ENCODE data around the gene DDR2.
"Not testable (repeated sequence)": the region's sequence is repeated elsewhere in the genome, so short reads cannot be mapped to it uniquely, and the experiment has no call there.

The DDR2 gene

GRCh38 chr1:162599451-162599850 lies 32.8 kb upstream of the DDR2 start:
- H3K4me3 ChIP-seq (ENCODE audit: low read length), result no peak overlapping the region
- TF ChIP-seq, protein P1, sequence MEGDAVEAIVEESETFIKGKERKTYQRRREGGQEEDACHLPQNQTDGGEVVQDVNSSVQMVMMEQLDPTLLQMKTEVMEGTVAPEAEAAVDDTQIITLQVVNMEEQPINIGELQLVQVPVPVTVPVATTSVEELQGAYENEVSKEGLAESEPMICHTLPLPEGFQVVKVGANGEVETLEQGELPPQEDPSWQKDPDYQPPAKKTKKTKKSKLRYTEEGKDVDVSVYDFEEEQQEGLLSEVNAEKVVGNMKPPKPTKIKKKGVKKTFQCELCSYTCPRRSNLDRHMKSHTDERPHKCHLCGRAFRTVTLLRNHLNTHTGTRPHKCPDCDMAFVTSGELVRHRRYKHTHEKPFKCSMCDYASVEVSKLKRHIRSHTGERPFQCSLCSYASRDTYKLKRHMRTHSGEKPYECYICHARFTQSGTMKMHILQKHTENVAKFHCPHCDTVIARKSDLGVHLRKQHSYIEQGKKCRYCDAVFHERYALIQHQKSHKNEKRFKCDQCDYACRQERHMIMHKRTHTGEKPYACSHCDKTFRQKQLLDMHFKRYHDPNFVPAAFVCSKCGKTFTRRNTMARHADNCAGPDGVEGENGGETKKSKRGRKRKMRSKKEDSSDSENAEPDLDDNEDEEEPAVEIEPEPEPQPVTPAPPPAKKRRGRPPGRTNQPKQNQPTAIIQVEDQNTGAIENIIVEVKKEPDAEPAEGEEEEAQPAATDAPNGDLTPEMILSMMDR (IDR thresholded peaks at IDR 0.05; ENCODE audit: insufficient read depth, low read depth, low read length, missing control alignments), result no peak
- no peak for DNase-seq (ENCODE audit: low read depth)

DNA sequence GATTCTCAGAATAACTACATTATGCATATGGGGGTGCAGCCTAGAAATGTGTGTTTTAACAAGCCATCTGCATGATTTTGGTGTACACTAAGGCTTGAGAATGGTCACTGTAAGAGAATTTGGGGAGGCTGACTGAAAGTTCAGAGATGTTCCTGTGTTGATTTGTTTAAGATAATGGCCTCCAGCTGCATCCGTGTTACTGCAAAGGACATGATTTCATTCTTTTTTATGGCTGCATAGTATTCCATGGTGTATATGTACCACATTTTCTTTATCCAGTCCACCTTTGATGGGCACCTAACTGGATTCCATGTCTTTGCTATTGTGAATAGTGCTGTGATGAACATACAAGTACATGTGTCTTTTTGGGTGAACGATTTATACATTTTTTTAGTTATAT lies 29.1 kb upstream of the DDR2 start:
- not testable (repeated sequence) for H3K4me3 ChIP-seq (ENCODE audit: low read length); DNase-seq (ENCODE audit: low read depth)

DNA sequence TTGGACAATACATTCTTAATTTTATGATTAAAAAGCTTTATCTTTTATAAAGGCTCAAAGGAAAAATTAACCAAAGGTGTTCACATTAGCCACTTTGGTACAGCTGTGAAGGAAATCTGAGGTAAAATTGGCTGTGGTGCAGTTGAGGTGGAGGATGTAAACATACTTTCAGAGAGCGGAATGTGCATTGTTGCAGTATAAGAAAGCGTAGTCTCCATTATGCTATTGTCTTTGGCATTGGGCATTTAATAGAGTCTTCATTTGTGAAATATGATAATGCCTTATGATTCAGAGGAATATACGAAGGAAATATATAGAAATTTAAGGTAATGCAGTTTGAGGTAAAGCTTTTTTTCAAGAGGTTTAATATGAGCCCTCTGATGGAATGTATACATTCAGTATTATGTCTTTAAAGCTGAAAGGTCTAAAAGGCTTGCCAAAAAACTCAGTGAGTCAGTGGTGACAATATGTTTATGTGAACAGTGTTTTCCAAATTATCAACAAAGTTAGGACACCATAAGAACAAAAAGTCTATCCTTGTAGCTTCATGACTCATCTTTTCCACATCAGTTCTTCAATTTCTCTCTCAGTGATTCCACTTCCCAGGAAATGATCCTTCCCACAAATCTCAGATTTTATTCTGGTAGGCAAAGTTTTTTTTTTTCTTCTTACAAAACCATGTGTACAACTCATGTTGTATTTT lies 26.9 kb upstream of the DDR2 start:
- no peak overlapping the region for H3K4me3 ChIP-seq (ENCODE audit: low read length)
- peak; percentile 89 for DNase-seq (ENCODE audit: low read depth)
- TF ChIP-seq, protein P1 (IDR thresholded peaks at IDR 0.05; ENCODE audit: insufficient read depth, low read depth, low read length, missing control alignments), result no peak

- TF ChIP-seq, protein P1 (IDR thresholded peaks at IDR 0.05; ENCODE audit: insufficient read depth, low read depth, low read length, missing control alignments), result no peak
- DNase-seq (ENCODE audit: low read depth), result no peak
- no peak overlapping the region for H3K4me3 ChIP-seq (ENCODE audit: low read length)
These were observed 23.0 kb upstream of the DDR2 start for GRCh38 chr1:162609306-162609705.

DNA sequence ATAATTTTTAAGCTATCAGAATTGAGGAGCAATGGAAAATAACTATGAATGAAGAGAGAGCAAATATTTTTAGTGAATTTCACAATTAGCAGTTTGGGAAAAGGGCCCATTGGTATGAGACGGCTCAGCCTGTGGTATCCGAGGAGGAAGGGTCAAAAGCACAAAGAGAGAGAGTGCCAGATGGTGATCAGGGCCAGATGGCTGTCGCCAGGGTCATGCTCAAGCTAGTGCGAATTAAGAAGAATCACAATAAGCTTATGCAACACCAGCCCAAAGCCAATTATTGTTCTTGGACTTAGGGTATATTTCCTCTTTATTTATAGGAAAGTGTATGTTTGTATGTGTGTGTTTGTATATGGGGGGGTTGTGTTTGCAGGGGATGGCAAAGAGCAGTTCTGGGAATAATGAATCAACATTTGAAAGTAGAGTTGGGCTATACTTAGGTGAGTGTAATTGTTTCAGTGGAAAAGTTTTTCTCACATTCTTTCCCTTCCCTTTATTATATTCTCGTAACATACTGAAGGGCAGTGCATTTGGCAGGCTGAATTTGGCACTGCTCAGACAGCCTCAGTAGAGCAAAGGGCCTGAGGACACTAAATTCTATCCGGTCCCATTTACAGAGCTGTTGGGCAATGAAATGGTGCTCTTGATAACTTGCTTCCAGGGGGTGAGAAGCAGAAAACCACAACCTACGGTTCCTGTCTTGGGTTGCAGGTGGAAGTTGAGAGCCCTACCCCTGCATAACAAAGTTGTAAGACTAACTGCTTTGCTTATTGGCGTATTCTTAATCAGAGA lies 19.5 kb upstream of the DDR2 start:
- no peak overlapping the region for H3K4me3 ChIP-seq (ENCODE audit: low read length)
- no peak for DNase-seq (ENCODE audit: low read depth)
- TF ChIP-seq, protein P1 (IDR thresholded peaks at IDR 0.05; ENCODE audit: insufficient read depth, low read depth, low read length, missing control alignments), result no peak

GRCh38 chr1:162616848-162617247 lies 15.4 kb upstream of the DDR2 start:
- DNase-seq (ENCODE audit: low read depth), result no peak
- TF ChIP-seq, protein P1 (IDR thresholded peaks at IDR 0.05; ENCODE audit: insufficient read depth, low read depth, low read length, missing control alignments), result no peak
- H3K4me3 ChIP-seq (ENCODE audit: low read length), result no peak overlapping the region

- TF ChIP-seq, protein P1 (IDR thresholded peaks at IDR 0.05; ENCODE audit: insufficient read depth, low read depth, low read length, missing control alignments), result no peak
- no peak for DNase-seq (ENCODE audit: low read depth)
- no peak overlapping the region for H3K4me3 ChIP-seq (ENCODE audit: low read length)
These were observed 14.8 kb upstream of the DDR2 start for GRCh38 chr1:162617513-162617912.

All from epithelial cell of esophagus (primary cell).